IPS-15b (cell line): Measurements from ENCODE around the gene GLB1L3.

Source experiments
- H3K27me3 ChIP-seq: one replicate; pipeline ENCODE4 v1.6.1; 2013; ENCODE audit warnings: low read length; ENCODE audit not compliant: control insufficient read depth, insufficient read depth
- H3K36me3 ChIP-seq: one replicate; pipeline ENCODE4 v1.6.1; 2013; ENCODE audit warnings: low read length; ENCODE audit not compliant: control insufficient read depth, insufficient read depth
- H3K4me1 ChIP-seq: one replicate; pipeline ENCODE4 v1.6.1; 2013; ENCODE audit warnings: mild to moderate bottlenecking, low read length; ENCODE audit not compliant: control insufficient read depth, insufficient read depth
- H3K4me3 ChIP-seq: one replicate; pipeline ENCODE4 v1.5.1; 2013; ENCODE audit warnings: low read depth, low read length
- H3K9ac ChIP-seq: one replicate; pipeline ENCODE4 v1.6.1; 2013; ENCODE audit warnings: low read depth, mild to moderate bottlenecking, low read length
- H3K9me3 ChIP-seq: one replicate; pipeline ENCODE4 v1.6.1; 2013; ENCODE audit warnings: mild to moderate bottlenecking, low read length; ENCODE audit not compliant: control insufficient read depth, insufficient read depth

Gene GLB1L3

GRCh38 chr11:134363592-134363991 lies 87.4 kb downstream of the GLB1L3 start:
- H3K9me3 ChIP-seq: no peaks in the 10 kb centered on the region
- H3K9ac ChIP-seq: no peak overlapping the region
- H3K4me3 ChIP-seq: no peak overlapping the region
- H3K36me3 ChIP-seq: no peaks in the 10 kb centered on the region
- H3K27me3 ChIP-seq: no peaks in the 10 kb centered on the region
- H3K4me1 ChIP-seq: no peaks in the 10 kb centered on the region

GRCh38 chr11:134364261-134364660 lies 88.1 kb downstream of the GLB1L3 start:
- Histone ChIP-seq H3K4me1 (no peaks in the 10 kb centered on the region), H3K27me3 (no peaks in the 10 kb centered on the region), H3K36me3 (no peaks in the 10 kb centered on the region), H3K9ac (no peak overlapping the region), H3K9me3 (no peaks in the 10 kb centered on the region), H3K4me3 (no peak overlapping the region)

DNA sequence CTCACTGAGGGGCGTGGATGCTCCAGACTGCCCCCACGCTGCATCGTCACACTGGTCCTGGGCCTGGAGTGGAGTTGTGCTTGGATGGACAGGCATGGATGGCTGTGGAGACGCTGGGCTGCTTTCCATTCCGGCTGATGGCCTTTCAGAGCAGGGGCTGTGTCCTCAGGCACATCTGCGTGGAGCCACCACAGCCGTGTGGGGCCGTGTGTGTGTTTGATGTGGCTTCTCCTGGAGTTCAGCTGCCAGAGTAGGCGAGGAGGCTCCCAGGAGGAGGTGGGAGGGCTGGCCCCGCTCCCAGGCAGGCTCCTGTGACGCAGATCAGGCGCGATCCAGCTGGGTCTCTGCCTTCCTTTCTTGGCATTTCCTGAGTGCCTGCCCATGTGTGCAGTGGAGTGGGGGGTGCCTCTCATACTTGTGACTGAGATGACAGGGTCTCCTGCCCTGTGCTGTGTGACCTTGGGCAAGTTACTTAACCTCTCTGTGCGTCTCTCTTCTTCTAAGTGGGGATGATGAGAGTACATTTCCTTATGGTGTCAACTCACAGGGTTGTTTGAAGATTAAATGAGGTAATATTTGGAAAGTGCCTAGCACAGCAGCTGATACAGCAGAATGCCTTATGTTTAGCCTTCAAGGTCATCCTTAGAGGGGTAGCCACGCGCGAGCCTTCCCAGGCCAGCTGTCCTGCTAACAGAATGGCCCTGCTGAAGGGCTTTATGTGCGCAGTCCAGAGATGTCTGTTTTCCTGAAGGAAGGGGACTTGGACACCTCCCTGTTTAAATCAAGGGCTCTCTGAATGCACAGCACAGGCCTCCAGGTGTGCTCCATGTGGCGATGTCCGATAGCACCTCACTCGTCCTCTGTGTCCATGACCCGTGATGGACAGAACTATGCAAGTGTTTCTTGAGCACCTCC lies 89.1 kb downstream of the GLB1L3 start:
- Histone ChIP-seq H3K27me3 (no peaks in the 10 kb centered on the region), H3K36me3 (no peaks in the 10 kb centered on the region), H3K4me3 (no peak overlapping the region), H3K4me1 (no peaks in the 10 kb centered on the region), H3K9me3 (no peaks in the 10 kb centered on the region), H3K9ac (no peak overlapping the region)

DNA sequence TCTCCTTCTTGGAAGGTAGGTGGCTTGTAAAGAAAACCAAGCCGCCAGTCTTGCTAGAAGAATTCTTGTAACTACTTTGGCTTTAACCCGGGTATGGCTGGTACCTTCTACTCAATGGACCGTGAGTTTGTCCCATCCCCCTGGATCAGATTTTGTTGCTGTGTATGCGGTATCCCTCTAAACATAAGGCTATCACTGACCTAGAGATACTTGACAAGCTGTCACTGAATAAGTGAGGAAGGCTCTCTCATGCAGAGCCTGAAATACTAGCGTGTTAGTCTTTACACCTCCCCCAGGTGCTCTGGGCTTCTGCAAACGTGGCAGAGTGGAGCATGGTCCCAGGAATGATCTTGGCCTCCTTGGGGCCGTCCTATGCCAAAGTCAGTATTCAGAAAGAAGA lies 90.1 kb downstream of the GLB1L3 start:
- H3K4me1 ChIP-seq: no peaks in the 10 kb centered on the region
- no peaks in the 10 kb centered on the region for H3K27me3 ChIP-seq

DNA sequence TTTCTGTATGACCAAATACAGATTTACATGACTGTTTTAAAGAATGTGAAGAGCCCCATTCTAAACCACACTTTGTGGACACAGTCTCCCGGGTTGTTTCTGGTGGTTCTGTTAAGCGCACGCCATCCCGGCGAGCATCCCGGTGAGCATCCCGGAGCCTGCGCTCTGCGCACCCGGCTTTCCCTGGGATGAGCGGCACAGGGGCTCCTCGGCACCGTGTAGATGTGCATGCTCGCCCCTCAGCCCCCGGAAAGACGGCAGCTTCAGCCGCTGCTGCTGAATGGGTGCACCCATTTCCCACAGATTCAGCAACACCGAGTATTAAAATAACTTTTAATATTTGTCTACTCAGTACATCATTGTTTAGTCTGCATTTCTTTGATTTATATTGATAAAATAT lies 91.6 kb downstream of the GLB1L3 start:
- no peak overlapping the region for H3K4me3 ChIP-seq
- no peaks in the 10 kb centered on the region for H3K27me3 ChIP-seq
- H3K4me1 ChIP-seq: no peaks in the 10 kb centered on the region
- H3K9me3 ChIP-seq: no peaks in the 10 kb centered on the region
- no peaks in the 10 kb centered on the region for H3K36me3 ChIP-seq
- no peak overlapping the region for H3K9ac ChIP-seq

More for the DNA sequence above, 90.1 kb downstream of the GLB1L3 start:
- Histone ChIP-seq H3K9me3 (no peaks in the 10 kb centered on the region), H3K4me3 (no peak overlapping the region), H3K9ac (no peak overlapping the region), H3K36me3 (no peaks in the 10 kb centered on the region)
